ENCODE measurements around the gene CCDC85C. TPM values are rescaled to one million over a fixed set of nuclear protein-coding genes. Genes with fewer than 3 reads are reported as not detected.
A peak's percentile ranks its signal among the peaks of the same experiment; 100 is the strongest.

The CCDC85C gene
- total RNA-seq, 1 donor from 2014 or later = 16.6 TPM

GRCh38 chr14:99559286-99559990 is 44.6 kb downstream of the CCDC85C start:
- no peak overlapping the region for H3K27ac Mint-ChIP-seq (ENCODE audit: unreplicated experiment)
- H2AFZ ChIP-seq (ENCODE audit: low read depth, low read length) = no peak overlapping the region
- H3K4me3 ChIP-seq (ENCODE audit: insufficient read depth, low read depth, low read length) = no peak overlapping the region
- H3K27me3 Mint-ChIP-seq (ENCODE audit: low read depth, unreplicated experiment) = peaks cover 8% of the 10 kb centered on the region
- no peak overlapping the region for H3K9ac ChIP-seq (ENCODE audit: low read length)
- H3K27ac ChIP-seq (ENCODE audit: low read depth, low read length) = no peak overlapping the region
- H3K9me3 ChIP-seq (ENCODE audit: insufficient read depth, low read depth, low read length) = no peaks in the 10 kb centered on the region
- DNase-seq (ENCODE audit: low read depth) (peak; percentile 79), FAIRE-seq (no peak)
- H3K4me2 ChIP-seq (ENCODE audit: low read length) = peak overlapping the region; percentile 55
- peaks cover 73% of the 10 kb centered on the region for H3K79me2 ChIP-seq (ENCODE audit: insufficient read depth, low read length)
- H3K36me3 Mint-ChIP-seq (ENCODE audit: low read depth, unreplicated experiment) = peaks cover 6% of the 10 kb centered on the region
- peaks cover 27% of the 10 kb centered on the region for H3K4me1 ChIP-seq (ENCODE audit: insufficient read depth, low read length)
- no peaks in the 10 kb centered on the region for H3K36me3 ChIP-seq (ENCODE audit: insufficient read depth, low read length)
- H3K4me1 Mint-ChIP-seq (ENCODE audit: low read depth, unreplicated experiment) = peaks cover 14% of the 10 kb centered on the region
- peaks cover 77% of the 10 kb centered on the region for H4K20me1 ChIP-seq (ENCODE audit: insufficient read depth, low read length)
- no peaks in the 10 kb centered on the region for H3K9me3 Mint-ChIP-seq (ENCODE audit: unreplicated experiment)
- TF ChIP-seq, protein P1, sequence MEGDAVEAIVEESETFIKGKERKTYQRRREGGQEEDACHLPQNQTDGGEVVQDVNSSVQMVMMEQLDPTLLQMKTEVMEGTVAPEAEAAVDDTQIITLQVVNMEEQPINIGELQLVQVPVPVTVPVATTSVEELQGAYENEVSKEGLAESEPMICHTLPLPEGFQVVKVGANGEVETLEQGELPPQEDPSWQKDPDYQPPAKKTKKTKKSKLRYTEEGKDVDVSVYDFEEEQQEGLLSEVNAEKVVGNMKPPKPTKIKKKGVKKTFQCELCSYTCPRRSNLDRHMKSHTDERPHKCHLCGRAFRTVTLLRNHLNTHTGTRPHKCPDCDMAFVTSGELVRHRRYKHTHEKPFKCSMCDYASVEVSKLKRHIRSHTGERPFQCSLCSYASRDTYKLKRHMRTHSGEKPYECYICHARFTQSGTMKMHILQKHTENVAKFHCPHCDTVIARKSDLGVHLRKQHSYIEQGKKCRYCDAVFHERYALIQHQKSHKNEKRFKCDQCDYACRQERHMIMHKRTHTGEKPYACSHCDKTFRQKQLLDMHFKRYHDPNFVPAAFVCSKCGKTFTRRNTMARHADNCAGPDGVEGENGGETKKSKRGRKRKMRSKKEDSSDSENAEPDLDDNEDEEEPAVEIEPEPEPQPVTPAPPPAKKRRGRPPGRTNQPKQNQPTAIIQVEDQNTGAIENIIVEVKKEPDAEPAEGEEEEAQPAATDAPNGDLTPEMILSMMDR (IDR thresholded peaks at IDR 0.05; ENCODE audit: insufficient read depth, low read depth, low read length) = no peak
- TF ChIP-seq EZH2 (IDR thresholded peaks at IDR 0.05; ENCODE audit: insufficient read depth, low read length) = no peak
- H3K27me3 ChIP-seq (ENCODE audit: insufficient read depth, low read length) = no peaks in the 10 kb centered on the region
- H3K4me3 Mint-ChIP-seq (ENCODE audit: unreplicated experiment) = no peak overlapping the region

GRCh38 chr14:99556134-99556791 is 47.7 kb downstream of the CCDC85C start:
- no peak for FAIRE-seq

DNA sequence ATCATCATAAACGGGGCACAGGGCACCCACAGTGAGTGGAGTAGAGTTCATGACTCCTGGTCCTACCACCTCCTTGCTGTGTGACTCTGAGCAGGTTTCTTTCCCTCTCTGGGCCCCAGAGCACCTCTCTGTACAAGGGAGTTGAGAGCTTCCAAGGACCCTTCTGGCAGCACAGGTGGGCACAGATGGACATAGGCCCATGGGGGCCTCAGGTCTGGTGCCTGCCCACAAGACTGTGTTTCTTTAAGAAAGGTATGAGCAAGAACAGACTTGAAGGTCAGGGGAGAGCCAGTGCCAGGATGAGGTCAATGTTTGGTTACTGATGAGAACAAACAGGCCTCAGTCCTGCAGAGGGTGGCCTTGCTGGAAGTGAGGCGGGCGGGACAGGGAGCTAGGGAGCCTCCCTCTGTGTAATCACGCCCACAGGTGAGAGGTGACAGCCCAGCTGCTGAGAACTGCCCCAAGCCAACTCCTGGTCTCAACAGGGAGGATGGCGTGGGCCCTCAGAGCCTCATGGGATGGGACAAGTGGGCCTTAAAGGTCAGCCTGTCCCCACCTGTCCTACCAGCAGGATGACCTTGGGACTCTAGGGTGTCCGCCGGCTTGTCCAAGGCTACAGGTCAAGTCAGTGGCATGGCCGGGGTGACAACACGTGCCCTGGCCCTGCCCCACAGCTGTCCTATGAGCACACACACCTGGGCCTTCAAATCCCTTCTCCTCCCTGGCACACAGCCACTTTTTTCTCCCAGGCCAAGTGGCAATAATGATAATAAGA is 49.1 kb downstream of the CCDC85C start:
- FAIRE-seq = no peak
- Mint-ChIP-seq H3K9me3 (ENCODE audit: unreplicated experiment) (no peaks in the 10 kb centered on the region), H3K27ac (ENCODE audit: unreplicated experiment) (no peak overlapping the region), H3K36me3 (ENCODE audit: low read depth, unreplicated experiment) (peaks cover 6% of the 10 kb centered on the region), H3K4me1 (ENCODE audit: low read depth, unreplicated experiment) (peaks cover 6% of the 10 kb centered on the region), H3K4me3 (ENCODE audit: unreplicated experiment) (no peak overlapping the region), H3K27me3 (ENCODE audit: low read depth, unreplicated experiment) (peaks cover 27% of the 10 kb centered on the region)
- no peak overlapping the region for H3K27ac ChIP-seq (ENCODE audit: low read depth, low read length)
- no peaks in the 10 kb centered on the region for H3K9me3 ChIP-seq (ENCODE audit: insufficient read depth, low read depth, low read length)
- peaks cover 79% of the 10 kb centered on the region for H4K20me1 ChIP-seq (ENCODE audit: insufficient read depth, low read length)
- H3K36me3 ChIP-seq (ENCODE audit: insufficient read depth, low read length) = no peaks in the 10 kb centered on the region
- no peak overlapping the region for H3K4me3 ChIP-seq (ENCODE audit: insufficient read depth, low read depth, low read length)
- H3K4me2 ChIP-seq (ENCODE audit: low read length) = no peak overlapping the region
- no peak for TF ChIP-seq EZH2 (IDR thresholded peaks at IDR 0.05; ENCODE audit: insufficient read depth, low read length)
- TF ChIP-seq, protein P1 (IDR thresholded peaks at IDR 0.05; ENCODE audit: insufficient read depth, low read depth, low read length) = no peak
- H3K4me1 ChIP-seq (ENCODE audit: insufficient read depth, low read length) = peaks cover 7% of the 10 kb centered on the region
- no peak for DNase-seq (ENCODE audit: low read depth)
- no peak overlapping the region for H3K9ac ChIP-seq (ENCODE audit: low read length)
- H3K27me3 ChIP-seq (ENCODE audit: insufficient read depth, low read length) = no peaks in the 10 kb centered on the region
- H3K79me2 ChIP-seq (ENCODE audit: insufficient read depth, low read length) = peaks cover 62% of the 10 kb centered on the region
- no peak overlapping the region for H2AFZ ChIP-seq (ENCODE audit: low read depth, low read length)

More at GRCh38 chr14:99556134-99556791, 47.7 kb downstream of the CCDC85C start:
- no peak for DNase-seq (ENCODE audit: low read depth)
- no peak overlapping the region for H3K9ac ChIP-seq (ENCODE audit: low read length)
- H2AFZ ChIP-seq (ENCODE audit: low read depth, low read length) = no peak overlapping the region
- Mint-ChIP-seq H3K4me1 (ENCODE audit: low read depth, unreplicated experiment) (peaks cover 6% of the 10 kb centered on the region), H3K27me3 (ENCODE audit: low read depth, unreplicated experiment) (peaks cover 17% of the 10 kb centered on the region), H3K9me3 (ENCODE audit: unreplicated experiment) (no peaks in the 10 kb centered on the region), H3K4me3 (ENCODE audit: unreplicated experiment) (no peak overlapping the region), H3K27ac (ENCODE audit: unreplicated experiment) (no peak overlapping the region), H3K36me3 (ENCODE audit: low read depth, unreplicated experiment) (peaks cover 6% of the 10 kb centered on the region)
- H3K4me2 ChIP-seq (ENCODE audit: low read length) = no peak overlapping the region
- peaks cover 64% of the 10 kb centered on the region for H3K79me2 ChIP-seq (ENCODE audit: insufficient read depth, low read length)
- no peaks in the 10 kb centered on the region for H3K36me3 ChIP-seq (ENCODE audit: insufficient read depth, low read length)
- peaks cover 79% of the 10 kb centered on the region for H4K20me1 ChIP-seq (ENCODE audit: insufficient read depth, low read length)
- no peaks in the 10 kb centered on the region for H3K9me3 ChIP-seq (ENCODE audit: insufficient read depth, low read depth, low read length)
- H3K27ac ChIP-seq (ENCODE audit: low read depth, low read length) = no peak overlapping the region
- no peak overlapping the region for H3K4me3 ChIP-seq (ENCODE audit: insufficient read depth, low read depth, low read length)
- H3K4me1 ChIP-seq (ENCODE audit: insufficient read depth, low read length) = peaks cover 10% of the 10 kb centered on the region
- H3K27me3 ChIP-seq (ENCODE audit: insufficient read depth, low read length) = no peaks in the 10 kb centered on the region
- TF ChIP-seq EZH2 (IDR thresholded peaks at IDR 0.05; ENCODE audit: insufficient read depth, low read length) = no peak
